ENCODE data around the gene RPS6KB1.
"Not testable (repeated sequence)": the region's sequence is repeated elsewhere in the genome, so short reads cannot be mapped to it uniquely, and the experiment has no call there.

Gene RPS6KB1

DNA sequence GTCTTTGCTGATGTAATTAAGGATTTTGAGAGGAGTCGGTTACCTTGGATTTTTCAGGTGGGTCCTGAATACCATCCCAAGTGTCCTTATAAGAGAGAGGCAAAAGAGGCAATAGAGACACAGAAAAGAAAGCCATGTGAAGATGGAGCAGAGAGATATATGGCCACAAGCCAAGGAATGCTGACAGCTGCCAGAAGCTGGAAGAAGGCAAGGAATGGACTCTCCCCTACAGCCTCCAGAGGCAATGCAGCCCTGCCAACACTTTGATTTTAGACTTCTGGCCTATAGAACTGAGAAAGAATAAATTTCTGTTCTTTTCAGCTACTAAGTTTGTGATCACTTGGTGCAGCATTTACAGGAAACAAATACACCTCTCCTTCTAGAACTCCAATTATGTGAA is 79.9 kb downstream of the RPS6KB1 start:
- peak; percentile 28 for DNase-seq (ENCODE audit: low read depth)
- TF ChIP-seq CTCF (conservative IDR thresholded peaks at IDR 0.05; ENCODE audit: control insufficient read depth, insufficient read depth, low read depth, low read length) = no peak

GRCh38 chr17:59973483-59973882 is 80.6 kb downstream of the RPS6KB1 start:
- not testable (repeated sequence) for H3K4me3 ChIP-seq (ENCODE audit: control insufficient read depth, low read depth, low read length); DNase-seq (ENCODE audit: low read depth)

More for the DNA sequence above, 79.9 kb downstream of the RPS6KB1 start:
- H3K4me3 ChIP-seq (ENCODE audit: control insufficient read depth, low read depth, low read length) = no peak overlapping the region

GRCh38 chr17:59975166-59975565 is 82.2 kb downstream of the RPS6KB1 start:
- not testable (repeated sequence) for DNase-seq (ENCODE audit: low read depth); H3K4me3 ChIP-seq (ENCODE audit: control insufficient read depth, low read depth, low read length)

- H3K4me3 ChIP-seq (ENCODE audit: control insufficient read depth, low read depth, low read length); DNase-seq (ENCODE audit: low read depth): not testable (repeated sequence)
Measured at GRCh38 chr17:59996608-59997007, 103.7 kb downstream of the RPS6KB1 start.

All from fibroblast of mammary gland (primary cell).